ENCODE data around the gene DDC.

DDC gene

DNA sequence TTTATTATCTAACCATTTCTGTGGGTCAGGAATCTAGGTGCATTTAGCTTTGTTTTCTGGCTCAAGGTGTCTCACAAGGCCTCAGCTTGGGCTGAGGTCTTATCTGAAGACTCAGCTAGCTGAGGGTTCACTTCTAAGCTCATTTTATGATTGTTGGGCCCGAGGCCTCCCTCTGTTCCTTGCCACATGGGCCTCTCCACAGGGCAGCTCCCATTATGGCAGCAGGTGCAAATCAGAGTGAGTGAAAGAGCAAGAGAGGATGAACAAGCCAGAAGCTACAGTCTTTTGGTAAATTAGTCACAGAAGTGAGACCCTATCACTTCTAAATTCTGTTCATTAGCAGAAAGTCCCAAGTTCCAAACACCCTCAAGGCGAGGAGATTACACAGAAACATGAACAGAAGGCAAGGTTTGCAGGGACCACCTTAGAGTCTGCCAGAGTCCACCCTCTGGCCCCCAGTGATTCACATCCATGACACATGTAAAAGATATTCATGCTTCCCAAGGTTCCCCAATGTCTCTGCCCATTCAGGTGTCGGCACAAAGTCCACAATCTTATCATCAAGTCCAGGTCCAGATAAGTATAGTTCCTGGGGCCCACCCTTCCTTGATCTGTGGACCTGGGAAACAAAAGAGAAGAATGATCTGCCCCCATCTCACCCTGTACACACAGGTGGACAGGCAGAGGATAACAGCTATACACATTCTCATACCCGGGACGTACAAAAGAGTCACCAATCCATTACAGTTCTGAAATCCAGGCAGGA lies 138.7 kb downstream of the DDC start:
- Histone ChIP-seq H3K79me2 (ENCODE audit: insufficient read depth, low read length) (no peaks in the 10 kb centered on the region), H2AFZ (ENCODE audit: low read length) (no peak overlapping the region), H3K4me2 (ENCODE audit: low read depth, low read length, poor library complexity, severe bottlenecking) (no peak overlapping the region), H3K9ac (ENCODE audit: low read depth, low read length, poor library complexity, severe bottlenecking) (no peak overlapping the region), H3K27me3 (ENCODE audit: insufficient read depth, low read length, poor library complexity, severe bottlenecking) (no peaks in the 10 kb centered on the region), H3K9me3 (ENCODE audit: insufficient read depth, low read depth, low read length) (no peaks in the 10 kb centered on the region), H3K4me3 (ENCODE audit: low read length, poor library complexity, severe bottlenecking) (no peak overlapping the region), H3K4me1 (ENCODE audit: insufficient read depth, low read length, poor library complexity, severe bottlenecking) (no peaks in the 10 kb centered on the region), H3K36me3 (ENCODE audit: insufficient read depth, low read length) (no peaks in the 10 kb centered on the region), H3K9me2 (replicated peaks; ENCODE audit: low read depth, low read length) (no peaks in the 10 kb centered on the region), H4K20me1 (ENCODE audit: insufficient read depth, low read length, poor library complexity, severe bottlenecking) (no peaks in the 10 kb centered on the region), H3F3A (ENCODE audit: low read depth) (no peaks in the 10 kb centered on the region)
- no peak for TF ChIP-seq CTCF (conservative IDR thresholded peaks at IDR 0.05; ENCODE audit: low read length)
- no peak for TF ChIP-seq EZH2phosphoT487 (IDR thresholded peaks at IDR 0.05; ENCODE audit: borderline replicate concordance)

- no peak for TF ChIP-seq EZH2phosphoT487 (IDR thresholded peaks at IDR 0.05; ENCODE audit: borderline replicate concordance)
- no peak for TF ChIP-seq CTCF (conservative IDR thresholded peaks at IDR 0.05; ENCODE audit: low read length)
- no peaks in the 10 kb centered on the region for H3K4me1 ChIP-seq (ENCODE audit: insufficient read depth, low read length, poor library complexity, severe bottlenecking)
- no peaks in the 10 kb centered on the region for H3K79me2 ChIP-seq (ENCODE audit: insufficient read depth, low read length)
- no peaks in the 10 kb centered on the region for H3K9me2 ChIP-seq (replicated peaks; ENCODE audit: low read depth, low read length)
- no peak overlapping the region for H3K4me3 ChIP-seq (ENCODE audit: low read length, poor library complexity, severe bottlenecking)
- H3K36me3 ChIP-seq (ENCODE audit: insufficient read depth, low read length), result no peaks in the 10 kb centered on the region
- no peak overlapping the region for H3K9ac ChIP-seq (ENCODE audit: low read depth, low read length, poor library complexity, severe bottlenecking)
- no peaks in the 10 kb centered on the region for H3K9me3 ChIP-seq (ENCODE audit: insufficient read depth, low read depth, low read length)
- H3K27me3 ChIP-seq (ENCODE audit: insufficient read depth, low read length, poor library complexity, severe bottlenecking), result no peaks in the 10 kb centered on the region
- no peaks in the 10 kb centered on the region for H3F3A ChIP-seq (ENCODE audit: low read depth)
- no peak overlapping the region for H2AFZ ChIP-seq (ENCODE audit: low read length)
- no peak overlapping the region for H3K4me2 ChIP-seq (ENCODE audit: low read depth, low read length, poor library complexity, severe bottlenecking)
- no peaks in the 10 kb centered on the region for H4K20me1 ChIP-seq (ENCODE audit: insufficient read depth, low read length, poor library complexity, severe bottlenecking)
Measured at GRCh38 chr7:50425318-50425717, 139.9 kb downstream of the DDC start.

DNA sequence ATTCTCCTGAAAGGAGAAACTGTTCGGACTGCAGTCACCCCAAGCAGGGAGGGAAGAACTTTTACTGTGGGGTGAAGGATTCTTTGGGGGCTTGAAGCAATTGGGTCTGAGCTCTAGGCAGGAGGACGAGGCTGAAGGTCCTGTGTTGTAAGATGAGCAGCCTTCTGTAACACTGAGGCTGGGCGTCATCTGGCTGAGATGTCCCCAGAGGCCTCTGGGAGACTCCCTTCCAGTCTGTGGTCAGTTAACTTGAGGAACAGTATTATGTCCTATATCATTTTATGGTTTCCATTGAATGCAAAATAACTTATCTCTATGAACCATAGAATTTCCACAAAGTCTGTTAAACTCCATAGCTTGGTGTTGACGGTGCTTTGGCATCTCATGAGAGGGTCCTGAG lies 141.3 kb downstream of the DDC start:
- Histone ChIP-seq H3K9me3 (ENCODE audit: insufficient read depth, low read depth, low read length) (no peaks in the 10 kb centered on the region), H3K36me3 (ENCODE audit: insufficient read depth, low read length) (no peaks in the 10 kb centered on the region), H3K4me1 (ENCODE audit: insufficient read depth, low read length, poor library complexity, severe bottlenecking) (no peaks in the 10 kb centered on the region), H3K4me2 (ENCODE audit: low read depth, low read length, poor library complexity, severe bottlenecking) (no peak overlapping the region), H3K9me2 (replicated peaks; ENCODE audit: low read depth, low read length) (no peaks in the 10 kb centered on the region), H3K27me3 (ENCODE audit: insufficient read depth, low read length, poor library complexity, severe bottlenecking) (no peaks in the 10 kb centered on the region), H3K4me3 (ENCODE audit: low read length, poor library complexity, severe bottlenecking) (no peak overlapping the region), H3K79me2 (ENCODE audit: insufficient read depth, low read length) (no peaks in the 10 kb centered on the region), H4K20me1 (ENCODE audit: insufficient read depth, low read length, poor library complexity, severe bottlenecking) (no peaks in the 10 kb centered on the region), H3F3A (ENCODE audit: low read depth) (no peaks in the 10 kb centered on the region), H3K9ac (ENCODE audit: low read depth, low read length, poor library complexity, severe bottlenecking) (no peak overlapping the region), H2AFZ (ENCODE audit: low read length) (no peak overlapping the region)
- no peak for TF ChIP-seq CTCF (conservative IDR thresholded peaks at IDR 0.05; ENCODE audit: low read length)
- TF ChIP-seq EZH2phosphoT487 (IDR thresholded peaks at IDR 0.05; ENCODE audit: borderline replicate concordance), result no peak

All from Loucy (cell line).